Activated CD4-positive, alpha-beta memory T cell treated with anti-CD3 and anti-CD28 coated beads, Interleukin-2, amount 10 ng/mL, durations not matched to agents 7 days and 5 days (primary cell): ENCODE measurements around the gene PACRG. TPM values are rescaled to one million over a fixed set of nuclear protein-coding genes. Genes with fewer than 3 reads are reported as not detected.

Experiments used
- CTCF ChIA-PET: fragments of 350-600 bp; sonication (Branson Sonifier 250); formaldehyde crosslinking; loops from one replicate; lab custom pipeline; 2021; ENCODE audit warnings: antibody characterized with exemption, inconsistent platforms; lab: Charles Lee
- POLR2A ChIA-PET: fragments of 350-600 bp; sonication (Branson Sonifier 250); formaldehyde crosslinking; loops from one replicate; lab custom pipeline; 2021; ENCODE audit warnings: antibody characterized with exemption; lab: Charles Lee
- DNase-seq: peaks from one replicate; pipeline ENCODE4 v3.0.0-alpha.2; 2020
- H3K27ac Mint-ChIP-seq: one replicate; pipeline ENCODE4 v1.8.0; 2021; ENCODE audit warnings: mild to moderate bottlenecking, mixed read lengths
- H3K27me3 Mint-ChIP-seq: one replicate; pipeline ENCODE4 v1.8.0; 2021; ENCODE audit warnings: mixed read lengths
- H3K36me3 Mint-ChIP-seq: one replicate; pipeline ENCODE4 v1.8.0; 2021; ENCODE audit warnings: low read depth, mixed read lengths
- H3K4me1 Mint-ChIP-seq: one replicate; pipeline ENCODE4 v1.8.0; 2021; ENCODE audit warnings: mixed read lengths
- H3K4me3 Mint-ChIP-seq: one replicate; pipeline ENCODE4 v1.8.0; 2021; ENCODE audit warnings: mild to moderate bottlenecking, mixed read lengths
- H3K9me3 Mint-ChIP-seq: one replicate; pipeline ENCODE4 v1.8.0; 2021; ENCODE audit warnings: mixed read lengths
- total RNA-seq, 2 experiments: library from RNA; stranded (reverse); gene quantifications; one replicate each; pipeline ENCODE4 v1.2.3, GENCODE V29; 2021

PACRG gene
- total RNA-seq, 2 experiments from 2014 or later: not detected

- POLR2A ChIA-PET: no interaction called here
- H3K36me3 Mint-ChIP-seq: no peaks in the 10 kb centered on the region
- no peak for DNase-seq
- no peak overlapping the region for H3K27ac Mint-ChIP-seq
- no peaks in the 10 kb centered on the region for H3K4me1 Mint-ChIP-seq
- CTCF ChIA-PET: no interaction called here
- no peak overlapping the region for H3K4me3 Mint-ChIP-seq
- H3K27me3 Mint-ChIP-seq: no peaks in the 10 kb centered on the region
- H3K9me3 Mint-ChIP-seq: no peaks in the 10 kb centered on the region
Observed at GRCh38 chr6:162952423-162952822, 224.6 kb downstream of the PACRG start.

DNA sequence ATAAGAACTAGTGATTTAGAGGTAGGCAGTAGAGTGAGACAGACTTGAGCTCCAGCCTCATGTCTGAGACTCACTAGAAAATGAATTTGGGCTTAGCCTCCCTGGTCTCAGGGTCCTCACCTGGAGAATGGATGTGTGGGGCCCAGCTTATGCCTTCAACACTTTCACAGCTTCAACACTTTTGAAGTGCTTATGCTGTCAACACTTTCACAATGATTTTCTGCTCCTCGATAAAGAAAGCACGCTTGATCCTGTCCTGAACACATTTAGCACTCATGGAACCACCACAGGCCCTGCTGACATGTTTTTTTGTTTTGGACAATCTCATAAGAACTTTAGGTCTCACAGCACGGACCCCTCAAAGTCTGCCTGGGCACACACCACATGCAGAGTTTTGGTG is 229.3 kb downstream of the PACRG start:
- Mint-ChIP-seq H3K4me1 (no peaks in the 10 kb centered on the region), H3K27ac (no peak overlapping the region), H3K27me3 (no peaks in the 10 kb centered on the region), H3K36me3 (no peaks in the 10 kb centered on the region), H3K4me3 (no peak overlapping the region), H3K9me3 (peaks cover 3% of the 10 kb centered on the region)
- CTCF ChIA-PET: no interaction called here
- POLR2A ChIA-PET: no interaction called here
- no peak for DNase-seq

- DNase-seq: no peak
- Mint-ChIP-seq H3K4me3 (no peak overlapping the region), H3K27me3 (no peaks in the 10 kb centered on the region), H3K9me3 (peaks cover 6% of the 10 kb centered on the region), H3K36me3 (no peaks in the 10 kb centered on the region), H3K4me1 (no peaks in the 10 kb centered on the region), H3K27ac (no peak overlapping the region)
- POLR2A ChIA-PET: no interaction called here
- CTCF ChIA-PET: no interaction called here
Observed at GRCh38 chr6:162960679-162961457, 233.1 kb downstream of the PACRG start.

DNA sequence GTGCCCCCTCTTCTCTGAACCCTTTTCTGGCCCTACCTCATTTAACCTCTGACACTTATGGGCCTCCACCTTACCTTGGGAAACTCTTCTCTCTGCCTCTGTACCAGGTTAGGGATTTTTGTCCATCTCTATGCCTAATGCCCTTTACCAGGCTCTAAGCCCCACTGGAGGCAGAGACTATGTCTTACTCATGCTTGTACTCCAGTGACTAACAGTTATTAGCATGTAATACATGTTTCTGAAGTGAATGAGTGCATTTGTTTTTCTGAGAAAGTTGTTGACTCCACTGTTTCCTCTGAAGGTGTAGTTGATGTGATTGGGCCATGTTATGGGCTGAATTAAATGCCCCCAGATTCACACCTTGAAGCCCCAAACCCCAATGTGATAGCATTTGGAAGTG is 234.3 kb downstream of the PACRG start:
- Mint-ChIP-seq H3K9me3 (peaks cover 6% of the 10 kb centered on the region), H3K27me3 (no peaks in the 10 kb centered on the region), H3K27ac (no peak overlapping the region), H3K4me1 (no peaks in the 10 kb centered on the region), H3K36me3 (no peaks in the 10 kb centered on the region), H3K4me3 (no peak overlapping the region)
- CTCF ChIA-PET: no interaction called here
- no peak for DNase-seq
- POLR2A ChIA-PET: no interaction called here

- Mint-ChIP-seq H3K9me3 (peaks cover 10% of the 10 kb centered on the region), H3K36me3 (no peaks in the 10 kb centered on the region), H3K4me3 (no peak overlapping the region), H3K27me3 (no peaks in the 10 kb centered on the region), H3K27ac (no peak overlapping the region), H3K4me1 (no peaks in the 10 kb centered on the region)
- DNase-seq: no peak
- ChIA-PET CTCF (no interaction called here), POLR2A (no interaction called here)
Observed at GRCh38 chr6:162963861-162964260, 236.1 kb downstream of the PACRG start.

- CTCF ChIA-PET: no interaction called here
Observed at GRCh38 chr6:162964488-162965140, 236.8 kb downstream of the PACRG start.

GRCh38 chr6:162965366-162965765 is 237.6 kb downstream of the PACRG start:
- no peak for DNase-seq
- H3K4me3 Mint-ChIP-seq: no peak overlapping the region
- CTCF ChIA-PET: no interaction called here
- H3K27ac Mint-ChIP-seq: no peak overlapping the region
- no peaks in the 10 kb centered on the region for H3K27me3 Mint-ChIP-seq
- no peaks in the 10 kb centered on the region for H3K36me3 Mint-ChIP-seq
- POLR2A ChIA-PET: no interaction called here
- peaks cover 13% of the 10 kb centered on the region for H3K9me3 Mint-ChIP-seq
- H3K4me1 Mint-ChIP-seq: no peaks in the 10 kb centered on the region

More at GRCh38 chr6:162964488-162965140, 236.8 kb downstream of the PACRG start:
- H3K4me3 Mint-ChIP-seq: no peak overlapping the region
- peaks cover 13% of the 10 kb centered on the region for H3K9me3 Mint-ChIP-seq
- H3K36me3 Mint-ChIP-seq: no peaks in the 10 kb centered on the region
- H3K27me3 Mint-ChIP-seq: no peaks in the 10 kb centered on the region
- DNase-seq: no peak
- H3K4me1 Mint-ChIP-seq: no peaks in the 10 kb centered on the region
- POLR2A ChIA-PET: no interaction called here
- H3K27ac Mint-ChIP-seq: no peak overlapping the region

DNA sequence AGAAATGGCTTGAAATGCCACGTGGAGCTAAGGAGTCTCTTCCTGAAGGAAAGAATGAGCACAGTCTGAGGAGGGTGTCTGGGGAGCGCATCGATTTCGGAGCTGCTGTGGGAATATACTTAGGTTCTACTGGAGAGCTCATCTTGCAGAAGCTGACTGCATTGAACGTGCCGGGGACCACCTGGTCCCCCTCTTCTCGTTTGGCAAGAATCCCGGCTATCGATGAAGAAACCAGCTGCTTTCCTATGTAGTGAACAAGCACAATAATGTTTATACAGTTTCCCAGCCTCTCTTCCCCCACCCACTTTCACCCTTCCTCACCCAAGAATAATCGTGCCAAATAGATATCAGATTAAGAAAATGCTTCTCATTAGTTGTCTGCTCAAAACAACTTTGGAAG is 242.5 kb downstream of the PACRG start:
- no peak for DNase-seq
- POLR2A ChIA-PET: no interaction called here
- H3K27me3 Mint-ChIP-seq: no peaks in the 10 kb centered on the region

DNA sequence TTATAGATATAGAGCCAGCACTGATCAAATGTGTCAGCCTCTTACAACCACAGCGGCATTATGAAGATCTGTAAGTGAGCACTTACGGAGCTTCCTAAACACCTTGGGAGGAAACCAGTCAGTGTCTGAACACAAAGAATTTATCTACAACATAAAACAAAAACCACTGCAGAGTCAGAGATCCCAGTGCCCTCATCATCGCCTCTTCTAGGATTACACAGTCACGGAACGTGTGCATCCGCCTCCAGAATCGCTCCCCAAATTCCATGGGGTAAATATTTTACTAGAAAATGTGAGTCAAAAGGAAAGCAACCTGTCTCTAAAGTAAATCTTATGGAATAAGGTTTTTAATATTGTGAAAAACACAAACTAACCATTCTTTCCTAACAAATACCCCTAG is 243.6 kb downstream of the PACRG start:
- Mint-ChIP-seq H3K27me3 (no peaks in the 10 kb centered on the region), H3K27ac (no peak overlapping the region), H3K4me1 (no peaks in the 10 kb centered on the region), H3K36me3 (no peaks in the 10 kb centered on the region), H3K9me3 (peaks cover 12% of the 10 kb centered on the region), H3K4me3 (no peak overlapping the region)
- ChIA-PET POLR2A (no interaction called here), CTCF (no interaction called here)
- no peak for DNase-seq

More for the DNA sequence above, 242.5 kb downstream of the PACRG start:
- CTCF ChIA-PET: no interaction called here
- Mint-ChIP-seq H3K36me3 (no peaks in the 10 kb centered on the region), H3K9me3 (peaks cover 12% of the 10 kb centered on the region), H3K27ac (no peak overlapping the region), H3K4me3 (no peak overlapping the region), H3K4me1 (no peaks in the 10 kb centered on the region)

GRCh38 chr6:162973151-162973872 is 245.5 kb downstream of the PACRG start:
- Mint-ChIP-seq H3K9me3 (peaks cover 8% of the 10 kb centered on the region), H3K27me3 (no peaks in the 10 kb centered on the region), H3K4me3 (no peak overlapping the region), H3K36me3 (no peaks in the 10 kb centered on the region), H3K27ac (no peak overlapping the region), H3K4me1 (no peaks in the 10 kb centered on the region)
- no peak for DNase-seq
- ChIA-PET POLR2A (no interaction called here), CTCF (no interaction called here)

GRCh38 chr6:162973980-162974379 is 246.2 kb downstream of the PACRG start:
- no peak overlapping the region for H3K4me3 Mint-ChIP-seq
- no peaks in the 10 kb centered on the region for H3K4me1 Mint-ChIP-seq
- DNase-seq: no peak
- no peaks in the 10 kb centered on the region for H3K36me3 Mint-ChIP-seq
- ChIA-PET CTCF (no interaction called here), POLR2A (no interaction called here)
- H3K27ac Mint-ChIP-seq: no peak overlapping the region
- peaks cover 8% of the 10 kb centered on the region for H3K9me3 Mint-ChIP-seq
- H3K27me3 Mint-ChIP-seq: no peaks in the 10 kb centered on the region

DNA sequence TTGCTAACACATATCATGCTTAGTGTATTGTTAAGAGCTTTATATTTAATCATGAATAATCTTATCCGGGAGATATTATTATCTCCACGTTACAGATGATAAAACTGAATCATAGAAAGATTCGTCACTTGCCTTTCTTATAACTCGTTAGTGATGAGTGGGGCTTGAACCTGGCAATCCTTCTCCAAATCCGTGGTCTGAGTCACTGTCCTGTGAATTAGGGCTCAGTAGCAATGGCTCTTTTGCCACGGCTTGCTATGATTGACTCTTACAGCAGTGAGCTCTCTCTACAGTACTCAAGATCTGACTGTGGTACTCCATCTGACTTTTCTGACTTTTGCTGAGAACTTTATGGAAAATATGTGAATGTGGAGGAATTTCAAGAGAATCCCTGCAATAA is 246.9 kb downstream of the PACRG start:
- Mint-ChIP-seq H3K9me3 (peaks cover 3% of the 10 kb centered on the region), H3K4me3 (no peak overlapping the region), H3K27ac (no peak overlapping the region), H3K27me3 (no peaks in the 10 kb centered on the region), H3K4me1 (no peaks in the 10 kb centered on the region), H3K36me3 (no peaks in the 10 kb centered on the region)
- POLR2A ChIA-PET: no interaction called here
- no peak for DNase-seq
- CTCF ChIA-PET: no interaction called here

DNA sequence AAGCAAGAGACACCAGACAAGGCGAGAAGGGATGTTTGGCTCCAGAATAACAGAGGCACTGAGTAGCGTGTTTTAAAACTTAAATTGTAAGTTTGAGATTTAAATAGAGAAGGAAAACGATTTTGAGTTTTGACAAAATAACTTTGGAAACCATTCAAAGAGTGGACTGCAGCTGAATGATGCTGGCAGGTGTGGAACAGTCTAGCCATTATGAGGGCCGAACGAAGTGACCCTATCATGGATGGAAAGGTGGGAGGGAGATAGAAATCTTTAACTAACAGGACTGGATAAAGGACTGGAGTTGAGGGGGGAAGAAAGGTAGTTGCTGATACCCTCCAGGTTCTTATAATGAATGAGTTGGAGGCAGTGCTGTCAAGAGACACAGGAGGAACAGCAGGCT is 248.4 kb downstream of the PACRG start:
- no peak overlapping the region for H3K27ac Mint-ChIP-seq
- ChIA-PET CTCF (no interaction called here), POLR2A (no interaction called here)
- H3K4me3 Mint-ChIP-seq: no peak overlapping the region
- DNase-seq: no peak
- no peaks in the 10 kb centered on the region for H3K36me3 Mint-ChIP-seq
- no peaks in the 10 kb centered on the region for H3K27me3 Mint-ChIP-seq
- no peaks in the 10 kb centered on the region for H3K9me3 Mint-ChIP-seq
- H3K4me1 Mint-ChIP-seq: no peaks in the 10 kb centered on the region
